Measurements from ENCODE around the gene CCNK.
A peak's percentile ranks its signal among the peaks of the same experiment; 100 is the strongest.

The CCNK gene

GRCh38 chr14:99556134-99556791 is 75.1 kb downstream of the CCNK start:
- Mint-ChIP-seq H3K9me3 (peaks cover 11% of the 10 kb centered on the region), H3K27ac (no peak overlapping the region), H3K27me3 (ENCODE audit: low read depth, poor library complexity) (peaks cover 3% of the 10 kb centered on the region), H3K4me3 (no peak overlapping the region), H3K36me3 (ENCODE audit: low read depth) (peaks cover 21% of the 10 kb centered on the region), H3K4me1 (peaks cover 32% of the 10 kb centered on the region)
- TF ChIP-seq CTCF (IDR thresholded peaks at IDR 0.05): no peak
- DNase-seq: no peak

- Mint-ChIP-seq H3K9me3 (peaks cover 11% of the 10 kb centered on the region), H3K27ac (peak overlapping the region; percentile 29), H3K4me3 (no peak overlapping the region)
Observed at GRCh38 chr14:99559286-99559990, 78.2 kb downstream of the CCNK start.

DNA sequence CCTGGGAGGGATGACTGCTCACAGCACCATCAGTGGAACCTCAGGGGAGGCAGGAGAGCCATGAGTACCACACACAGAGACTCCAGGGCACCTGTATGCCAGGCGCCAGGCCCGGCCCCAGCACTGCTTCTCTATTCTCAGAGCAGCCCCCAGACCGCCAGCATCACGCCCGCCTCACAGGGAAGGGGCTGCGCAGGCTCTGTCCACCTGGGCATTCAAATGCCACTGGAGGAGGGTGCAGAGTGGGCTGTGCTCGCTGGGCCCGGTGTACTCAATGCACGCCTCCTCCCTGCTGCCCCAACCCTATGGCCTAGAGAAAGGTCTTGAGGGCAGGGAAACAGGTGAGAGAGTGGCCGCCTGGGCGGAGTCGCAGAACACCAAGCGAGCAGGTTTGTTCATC is 79.2 kb downstream of the CCNK start:
- Mint-ChIP-seq H3K4me1 (peaks cover 61% of the 10 kb centered on the region), H3K4me3 (no peak overlapping the region), H3K27me3 (ENCODE audit: low read depth, poor library complexity) (peaks cover 9% of the 10 kb centered on the region), H3K9me3 (peaks cover 11% of the 10 kb centered on the region), H3K27ac (no peak overlapping the region), H3K36me3 (ENCODE audit: low read depth) (peaks cover 21% of the 10 kb centered on the region)
- DNase-seq: no peak
- TF ChIP-seq CTCF (IDR thresholded peaks at IDR 0.05): no peak

More at GRCh38 chr14:99559286-99559990, 78.2 kb downstream of the CCNK start:
- H3K36me3 Mint-ChIP-seq (ENCODE audit: low read depth): peaks cover 21% of the 10 kb centered on the region
- peaks cover 54% of the 10 kb centered on the region for H3K4me1 Mint-ChIP-seq
- no peak for TF ChIP-seq CTCF (IDR thresholded peaks at IDR 0.05)
- no peak for DNase-seq
- peaks cover 9% of the 10 kb centered on the region for H3K27me3 Mint-ChIP-seq (ENCODE audit: low read depth, poor library complexity)

- peaks cover 21% of the 10 kb centered on the region for H3K36me3 Mint-ChIP-seq (ENCODE audit: low read depth)
- DNase-seq: no peak
- no peak overlapping the region for H3K4me3 Mint-ChIP-seq
- H3K27me3 Mint-ChIP-seq (ENCODE audit: low read depth, poor library complexity): peaks cover 6% of the 10 kb centered on the region
- no peak overlapping the region for H3K27ac Mint-ChIP-seq
- TF ChIP-seq CTCF (IDR thresholded peaks at IDR 0.05): no peak
- H3K4me1 Mint-ChIP-seq: peaks cover 62% of the 10 kb centered on the region
- peaks cover 11% of the 10 kb centered on the region for H3K9me3 Mint-ChIP-seq
Observed at GRCh38 chr14:99560922-99561683, 79.9 kb downstream of the CCNK start.

GRCh38 chr14:99561864-99562263 is 80.7 kb downstream of the CCNK start:
- Mint-ChIP-seq H3K36me3 (ENCODE audit: low read depth) (peaks cover 21% of the 10 kb centered on the region), H3K27ac (no peak overlapping the region), H3K9me3 (peaks cover 11% of the 10 kb centered on the region), H3K4me1 (peaks cover 65% of the 10 kb centered on the region), H3K27me3 (ENCODE audit: low read depth, poor library complexity) (peaks cover 9% of the 10 kb centered on the region), H3K4me3 (no peak overlapping the region)
- TF ChIP-seq CTCF (IDR thresholded peaks at IDR 0.05): no peak
- no peak for DNase-seq
